22Rv1 (cell line): ENCODE data around the gene FCHO2.

Experiments
- CTCF ChIP-seq: fragments of 450-650 bp; IDR thresholded peaks from 2 replicates; pipeline ENCODE4 v1.5.1; 2017; ENCODE audit warnings: mild to moderate bottlenecking
- ZFX ChIP-seq: fragments of 450-650 bp; IDR thresholded peaks from 2 replicates; pipeline ENCODE4 v1.6.1; 2017; ENCODE audit warnings: antibody characterized with exemption, borderline replicate concordance

- TF ChIP-seq CTCF = no peak
- no peak for TF ChIP-seq ZFX
These were observed 167.3 kb downstream of the FCHO2 start for GRCh38 chr5:73122875-73123810.
